NCI-H82 (cell line): ENCODE results near the gene EHD4.

ENCODE experiments used
- DNase-seq: peaks from one replicate; lab custom pipeline; 2025; lab: John Stamatoyannopoulos, UW

The EHD4 gene

DNA sequence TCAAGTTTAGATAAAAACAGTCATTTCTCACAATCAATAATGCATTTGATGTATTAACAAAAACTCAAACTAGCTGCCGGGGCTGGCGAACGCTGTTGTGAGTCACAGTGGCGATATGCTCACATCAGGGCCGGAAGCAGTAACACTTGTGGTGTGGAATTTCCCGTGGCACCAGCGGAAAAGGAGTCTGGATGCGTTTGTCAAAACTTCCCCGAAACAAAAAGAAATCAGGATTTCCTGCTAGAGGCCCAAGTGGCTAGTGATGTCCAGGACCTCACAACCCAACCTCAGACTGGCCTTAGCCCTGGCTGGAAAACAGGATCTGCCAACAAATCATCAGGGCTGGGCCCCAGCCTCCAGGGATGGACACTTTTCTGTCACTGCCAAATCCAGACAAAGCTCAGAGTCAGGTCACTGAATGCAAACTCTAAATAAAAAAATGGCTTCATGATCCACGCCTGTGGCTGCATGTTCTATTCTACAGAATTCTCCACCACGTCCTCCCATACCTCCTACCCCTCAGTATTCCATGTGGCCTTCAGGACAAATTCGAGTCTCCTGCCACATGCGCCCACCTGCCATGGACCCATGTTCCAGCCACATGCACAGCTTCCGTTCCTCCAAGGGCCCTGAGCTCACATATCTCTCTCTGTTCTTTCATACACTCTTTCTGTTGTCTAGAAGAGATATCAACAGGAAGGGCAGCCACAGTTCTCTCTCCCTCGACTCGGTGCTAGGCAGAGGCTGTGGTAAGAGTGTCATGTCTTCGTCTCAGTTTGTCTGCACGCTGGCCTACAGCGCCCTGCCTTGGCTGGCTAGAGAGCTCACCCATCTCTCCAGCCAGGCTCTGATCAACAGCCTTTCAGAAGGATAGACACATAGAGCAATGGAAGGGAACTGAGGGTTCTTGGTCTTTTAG, 35.4 kb downstream of the EHD4 start:
- DNase-seq = no peak

DNA sequence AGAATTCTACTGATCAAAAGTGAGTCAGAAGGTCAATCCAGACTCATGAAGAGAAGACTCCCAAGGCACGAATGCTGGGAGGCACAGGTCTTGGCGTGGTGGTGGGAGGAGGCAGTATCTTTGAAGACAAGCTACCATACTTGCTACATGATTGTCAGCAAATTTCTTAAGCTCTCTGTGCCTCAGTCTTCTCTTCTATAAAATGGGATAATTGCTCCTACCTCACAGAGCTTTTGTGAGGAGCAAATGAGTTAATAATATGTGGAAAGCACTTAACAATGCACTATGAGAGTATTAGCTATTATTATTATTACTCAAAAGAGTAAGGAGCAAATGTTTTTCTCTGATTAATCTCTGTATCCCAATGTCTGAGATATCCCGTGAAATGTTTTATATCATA, 36.2 kb downstream of the EHD4 start:
- no peak for DNase-seq

DNA sequence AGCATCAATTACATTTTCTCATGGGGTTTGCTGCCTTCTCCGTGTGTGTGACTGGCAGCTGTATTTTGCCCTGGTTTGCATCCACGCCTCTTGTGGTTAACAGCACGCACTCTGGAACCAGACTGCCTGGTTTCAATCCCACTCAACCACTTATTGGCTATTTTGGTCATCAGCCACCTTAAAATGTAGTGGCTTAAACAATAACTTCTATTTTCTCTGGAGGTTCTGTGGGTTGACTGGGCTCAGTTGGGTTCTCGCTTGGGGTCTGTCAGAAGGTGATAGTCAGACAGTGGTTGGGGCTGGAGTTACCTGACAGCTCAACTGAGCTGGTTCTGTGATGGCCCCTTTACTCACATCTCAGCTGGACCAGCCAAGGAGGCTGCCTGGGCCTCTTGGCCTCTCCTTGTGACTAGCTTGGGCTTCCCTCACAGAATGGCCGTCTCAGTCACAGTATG, 36.8 kb downstream of the EHD4 start:
- no peak for DNase-seq

DNA sequence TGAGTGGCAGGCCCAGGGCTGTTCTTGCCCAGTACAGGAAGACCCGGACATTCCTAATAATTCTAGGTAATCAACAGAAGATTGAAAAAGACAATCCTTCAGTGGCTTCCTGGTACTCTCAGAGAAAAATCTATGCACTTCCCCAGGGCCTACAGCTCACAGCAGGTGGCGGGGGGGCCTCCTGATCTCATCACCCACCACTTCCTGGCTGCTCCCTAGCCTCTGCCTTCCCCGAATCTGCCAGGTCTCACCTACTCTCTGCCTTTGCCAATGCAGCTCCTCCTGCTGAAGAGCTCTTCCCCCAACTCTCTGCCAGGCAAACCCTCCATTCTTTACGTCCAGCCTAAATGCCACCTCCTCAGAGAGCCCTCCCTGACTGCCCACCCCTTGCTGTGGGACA, 37.5 kb downstream of the EHD4 start:
- DNase-seq = no peak

DNA sequence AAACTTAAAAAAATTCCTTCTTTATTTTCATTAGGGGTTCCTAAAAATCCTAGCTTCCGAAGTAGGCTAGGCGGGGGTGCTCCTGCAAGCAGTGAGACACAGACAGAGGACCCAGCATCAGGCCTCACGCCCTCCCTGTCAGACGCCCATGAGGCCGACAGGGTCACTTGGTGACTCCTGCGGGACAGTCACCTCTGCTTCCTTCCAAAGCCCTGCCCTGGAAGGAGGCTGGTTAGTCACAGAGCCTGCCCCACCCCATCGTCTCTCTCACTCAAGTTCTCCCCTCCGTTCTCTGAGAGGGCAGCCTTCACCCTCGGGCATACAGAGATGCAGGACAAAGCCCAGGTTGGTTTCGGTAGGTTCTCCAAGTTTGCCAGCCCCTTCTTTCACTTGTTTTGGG, 38.6 kb downstream of the EHD4 start:
- DNase-seq = no peak

GRCh38 chr15:41933326-41933725, 39.0 kb downstream of the EHD4 start:
- no peak for DNase-seq

DNA sequence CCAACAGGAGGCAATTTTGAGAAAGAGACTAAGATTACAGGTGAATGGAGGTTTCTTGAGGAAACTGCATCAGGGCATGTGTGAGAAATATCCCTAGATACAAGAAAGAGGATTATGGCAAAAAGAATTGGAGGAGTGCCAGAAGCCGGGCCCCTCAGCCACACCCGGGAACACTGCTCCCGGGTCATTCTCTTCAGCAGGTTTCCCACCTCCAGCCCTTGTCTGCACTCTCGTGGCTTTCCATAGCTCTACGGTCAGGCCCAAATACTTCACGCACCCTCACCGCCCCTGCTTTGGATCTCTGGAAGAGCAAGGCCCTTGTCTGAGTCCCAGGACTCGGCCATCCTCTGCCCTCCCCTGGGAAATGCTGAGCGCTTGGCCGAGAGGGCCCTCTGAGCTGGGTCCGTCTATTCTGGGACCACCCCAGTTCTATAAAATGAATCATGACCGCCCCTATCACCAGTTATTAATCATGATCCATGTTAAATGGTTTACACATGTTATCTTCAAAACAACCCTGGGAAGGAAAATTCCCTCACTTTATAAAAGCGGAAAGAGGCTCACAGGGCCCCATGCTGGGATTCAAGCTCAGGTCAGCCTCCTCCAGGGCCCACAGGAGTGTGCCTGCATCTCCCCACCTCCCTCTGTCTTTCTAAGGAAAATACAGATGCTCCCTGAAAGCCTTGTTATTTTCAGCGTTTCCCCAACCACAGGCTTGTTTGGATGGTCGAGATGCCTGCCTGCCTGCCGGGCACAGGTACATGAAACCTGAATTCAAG, 39.7 kb downstream of the EHD4 start:
- peak; percentile 47 for DNase-seq

- DNase-seq = no peak
Measured at GRCh38 chr15:41932101-41932500, 40.3 kb downstream of the EHD4 start.

- no peak for DNase-seq
Measured at GRCh38 chr15:41930867-41931222, 41.5 kb downstream of the EHD4 start.

- no peak for DNase-seq
Measured at GRCh38 chr15:41930221-41930866, 42.0 kb downstream of the EHD4 start.

DNA sequence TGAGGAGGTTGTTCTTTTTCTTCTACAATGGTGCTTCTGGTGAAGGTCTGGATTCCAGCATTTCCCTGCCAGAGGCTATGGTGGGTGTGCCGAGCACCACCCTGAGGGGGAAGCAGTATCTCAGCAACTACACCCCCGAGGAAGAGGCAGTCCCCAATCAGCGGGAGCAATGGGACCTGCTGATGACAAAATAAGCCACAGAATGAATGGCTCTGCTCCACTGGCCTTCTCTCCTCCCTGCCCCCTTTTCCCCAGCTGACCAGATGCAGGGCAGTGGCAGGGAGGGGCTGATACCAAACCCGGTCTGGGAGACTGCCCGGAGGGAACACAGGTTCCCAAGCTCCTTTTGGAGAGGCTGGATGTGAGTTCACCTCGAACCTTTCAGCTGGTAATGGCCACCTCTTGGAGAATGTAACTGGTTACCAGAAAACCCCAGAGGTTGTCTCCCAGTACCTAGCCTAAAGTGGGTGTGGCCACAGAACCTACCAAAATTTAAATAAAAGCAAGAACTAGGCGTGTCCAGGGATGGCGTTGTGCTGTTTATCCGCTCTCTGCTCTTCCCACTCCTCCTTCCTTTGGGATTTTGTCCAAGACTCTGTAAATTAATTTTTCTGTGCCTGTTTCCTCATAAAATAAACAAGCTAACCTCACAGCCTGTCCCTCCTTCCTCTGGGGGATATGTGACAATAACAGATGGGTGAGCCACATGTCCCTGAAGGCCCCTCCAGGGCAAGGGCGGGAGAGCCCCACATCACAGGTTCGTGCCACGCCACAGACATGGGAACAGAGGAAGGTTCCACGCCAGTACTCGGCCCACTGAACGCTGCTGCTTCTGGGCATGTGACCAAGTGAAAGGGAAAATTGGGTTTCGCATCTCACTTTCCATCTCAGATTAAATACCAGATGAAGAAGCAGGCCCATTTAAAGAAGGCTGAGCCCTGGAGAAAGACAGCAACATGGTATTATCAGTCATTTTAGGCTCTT, 43.4 kb downstream of the EHD4 start:
- DNase-seq = peak; percentile 40

GRCh38 chr15:41928100-41928499, 44.3 kb downstream of the EHD4 start:
- no peak for DNase-seq

DNA sequence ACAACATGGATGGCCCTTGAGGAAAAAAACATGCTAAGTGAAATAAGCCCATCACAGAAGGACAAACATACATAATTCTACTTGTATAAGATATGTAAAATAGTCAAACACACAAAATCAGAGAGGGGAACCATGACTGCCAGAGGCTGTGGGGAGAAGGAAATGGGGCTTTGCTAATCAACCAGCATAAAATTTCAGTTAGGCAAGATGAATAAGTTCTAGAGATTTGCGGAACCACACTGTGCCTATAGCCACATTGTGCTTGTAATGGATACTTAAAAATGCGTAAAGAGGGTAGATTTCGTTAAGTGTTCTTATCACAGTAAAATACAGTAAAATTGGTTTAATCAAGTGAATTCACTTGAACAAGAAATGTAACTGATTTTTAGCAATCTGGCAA, 44.8 kb downstream of the EHD4 start:
- no peak for DNase-seq

DNA sequence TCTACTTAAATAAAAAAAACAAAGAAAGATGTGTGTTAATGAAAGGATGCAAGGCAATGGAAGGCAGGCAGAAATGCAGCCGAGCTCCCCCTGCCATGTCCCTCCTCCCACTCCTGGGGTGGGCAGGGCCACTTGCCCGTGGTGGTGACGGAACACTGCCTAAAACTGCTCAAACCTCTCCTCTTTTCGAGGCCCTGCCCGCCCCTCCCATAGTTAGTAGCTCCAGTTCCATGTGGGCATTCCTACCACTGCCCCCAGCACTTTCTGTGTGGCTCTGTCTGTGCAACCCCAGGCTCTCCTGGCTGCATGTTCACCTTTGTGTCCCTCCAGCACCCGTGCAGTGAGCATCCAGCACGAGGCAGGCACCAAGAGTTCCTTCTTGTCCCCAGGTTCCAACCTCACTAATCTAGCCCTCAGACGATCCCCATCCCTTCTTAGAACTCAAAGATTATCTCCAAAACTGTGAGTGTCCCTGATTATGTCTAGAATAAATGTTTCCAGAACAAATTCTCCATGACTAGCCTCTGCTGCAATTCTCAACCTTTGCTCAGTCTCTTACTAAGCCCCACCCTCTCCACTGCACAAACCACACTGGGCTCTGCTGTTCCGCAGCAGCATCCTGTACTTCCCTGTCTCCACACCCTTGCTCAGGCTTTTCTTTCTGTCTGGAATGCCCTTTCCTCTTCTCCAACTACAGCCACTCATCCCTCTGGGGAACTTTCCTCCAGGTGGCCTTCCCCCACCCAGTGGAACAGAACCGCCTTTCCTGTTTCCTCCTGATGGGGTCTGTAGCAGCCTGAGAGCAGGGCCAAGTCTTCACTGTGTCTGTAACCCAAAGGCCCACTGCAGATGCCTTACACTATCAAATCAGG, 45.9 kb downstream of the EHD4 start:
- DNase-seq = peak; percentile 19

DNA sequence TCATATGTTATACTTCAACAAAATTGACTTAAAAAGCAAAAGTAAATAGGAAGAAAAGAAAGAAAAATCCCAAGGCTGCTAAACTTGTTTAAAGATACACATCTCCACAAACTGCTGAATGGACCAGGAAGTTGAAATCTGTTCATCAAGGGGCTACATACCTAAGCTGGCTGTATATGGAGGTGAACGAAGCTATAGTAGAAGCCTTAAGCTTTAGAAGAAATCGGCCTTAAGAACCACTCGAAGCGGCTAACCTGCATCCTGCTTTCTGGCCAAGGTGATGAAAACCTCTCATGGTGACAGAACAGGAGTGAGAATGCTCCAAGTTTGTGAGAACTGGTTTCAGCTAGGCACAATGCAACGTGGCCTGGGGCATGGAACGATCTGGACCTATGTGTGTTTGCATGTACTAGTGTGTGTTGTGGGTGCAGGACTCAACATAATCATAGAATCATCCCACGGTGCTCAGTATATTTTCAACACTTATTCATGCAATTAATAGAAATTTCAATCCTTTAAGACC, 47.2 kb downstream of the EHD4 start:
- no peak for DNase-seq

DNA sequence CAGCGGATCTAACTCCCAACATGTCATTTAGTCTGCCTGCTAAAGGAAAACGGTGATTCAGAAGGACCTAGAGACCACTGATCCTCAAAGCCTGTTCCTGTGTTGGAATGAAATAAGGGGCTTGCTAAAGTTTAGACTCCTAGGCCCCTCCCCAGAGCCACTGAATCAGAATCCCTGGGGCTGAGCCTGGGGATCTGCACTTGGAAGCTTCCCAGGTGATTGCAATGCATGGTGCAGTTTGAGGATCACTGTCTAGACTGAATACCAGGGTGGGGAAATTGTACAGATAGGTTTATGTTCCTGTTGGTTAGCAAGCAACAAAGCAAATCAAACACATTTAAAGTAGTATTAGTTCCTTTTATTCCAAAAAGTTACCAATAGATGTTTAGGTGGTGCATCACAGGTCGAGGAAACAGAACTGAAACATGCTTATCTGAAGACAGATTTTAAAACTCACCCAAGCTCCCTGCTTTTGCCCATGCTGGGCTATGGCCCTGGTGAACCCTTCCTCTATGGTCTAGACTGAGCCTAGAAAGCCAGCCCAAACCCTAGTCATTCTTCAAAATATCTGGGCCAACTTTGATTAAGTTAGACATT, 48.9 kb downstream of the EHD4 start:
- no peak for DNase-seq

- DNase-seq = no peak
Measured at GRCh38 chr15:41922353-41922752, 50.0 kb downstream of the EHD4 start.

DNA sequence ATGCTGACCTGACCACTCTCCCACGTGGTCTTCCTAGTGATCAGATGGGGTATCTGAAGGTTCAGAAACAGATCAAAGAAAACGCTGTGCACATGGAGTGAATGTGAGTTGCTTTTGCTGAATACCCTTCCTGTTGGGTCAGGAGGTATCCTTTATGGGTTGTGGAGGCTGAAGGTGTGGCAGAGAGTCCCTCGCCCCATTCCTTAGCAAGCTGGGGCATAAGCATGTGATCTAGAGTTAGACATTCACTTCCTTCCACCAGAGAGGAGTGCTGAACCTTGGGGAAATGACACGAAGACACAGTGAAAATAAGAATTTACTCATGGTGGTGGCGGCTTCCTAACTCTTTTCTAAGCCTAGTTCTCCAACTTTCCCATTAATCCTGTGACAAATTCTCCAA, 50.7 kb downstream of the EHD4 start:
- no peak for DNase-seq

GRCh38 chr15:41921167-41921566, 51.2 kb downstream of the EHD4 start:
- no peak for DNase-seq
